ENCODE results near the gene OCA2. TPM values are rescaled to one million over a fixed set of nuclear protein-coding genes. Genes with fewer than 3 reads are reported as not detected.

OCA2 gene
- polyA plus RNA-seq, 3 donors from 2014 or later, result 0.50 TPM; not detected in 2

DNA sequence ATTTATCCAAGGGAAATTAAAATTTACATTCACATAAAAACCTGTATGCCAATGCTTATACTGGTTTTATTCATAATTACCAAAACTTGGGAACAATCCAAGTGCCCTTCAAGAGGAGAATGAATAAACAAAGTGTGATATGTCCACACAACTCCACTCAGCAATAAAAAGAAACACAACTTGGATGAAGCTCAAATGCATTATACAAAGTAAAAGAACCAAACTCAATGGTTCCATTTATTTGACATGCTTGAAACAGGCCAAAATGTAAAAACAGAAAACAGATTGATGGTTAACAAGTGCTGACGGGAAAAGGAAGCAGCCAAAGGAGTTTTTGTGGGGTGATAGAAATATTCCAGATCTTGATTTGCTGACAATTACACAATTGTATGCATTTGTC is 23.5 kb downstream of the OCA2 start:
- peaks cover 0 to 1% (median 0%) of the 10 kb centered on the region in 6 donors for H3K9me3 Mint-ChIP-seq
- H3K4me3 Mint-ChIP-seq, result no peak overlapping the region
- H3K27me3 Mint-ChIP-seq (ENCODE audit: low read depth in 3 of 3), result no peaks in the 10 kb centered on the region
- no peak for DNase-seq
- H3K27ac Mint-ChIP-seq, result no peak overlapping the region
- H3K36me3 Mint-ChIP-seq, result no peaks in the 10 kb centered on the region
- H3K4me1 Mint-ChIP-seq, result no peaks in the 10 kb centered on the region

- Mint-ChIP-seq H3K4me3 (no peak overlapping the region), H3K36me3 (no peaks in the 10 kb centered on the region), H3K27ac (no peak overlapping the region), H3K27me3 (ENCODE audit: low read depth in 3 of 3) (peaks cover 4 to 6% (median 5%) of the 10 kb centered on the region in 3 donors), H3K4me1 (no peaks in the 10 kb centered on the region), H3K9me3 (peaks cover 1 to 7% (median 3%) of the 10 kb centered on the region in 6 donors)
- DNase-seq, result no peak
These were observed 30.2 kb downstream of the OCA2 start for GRCh38 chr15:28068930-28069329.

DNA sequence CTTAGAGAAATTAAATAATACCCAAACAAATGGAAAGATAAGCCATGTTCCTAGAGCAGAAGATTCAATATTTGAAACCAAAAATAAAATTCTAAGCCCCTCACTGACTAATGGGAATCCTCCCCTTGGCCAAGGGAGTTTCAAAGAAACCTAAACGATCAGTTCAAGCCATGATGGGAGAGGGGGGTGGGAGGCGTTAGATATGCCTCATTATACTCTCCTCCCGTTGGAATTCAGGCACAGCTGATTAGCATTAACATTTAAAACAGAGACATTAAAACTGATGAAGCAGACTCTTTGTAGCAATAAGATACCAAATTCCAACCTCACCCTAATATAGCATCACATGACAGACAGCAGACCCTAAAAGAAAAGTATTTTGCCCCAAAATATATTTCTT is 32.9 kb downstream of the OCA2 start:
- Mint-ChIP-seq H3K27me3 (ENCODE audit: low read depth in 3 of 3) (peaks cover 4 to 6% (median 5%) of the 10 kb centered on the region in 3 donors), H3K9me3 (peaks cover 0 to 8% (median 4%) of the 10 kb centered on the region in 6 donors), H3K4me1 (no peaks in the 10 kb centered on the region), H3K36me3 (no peaks in the 10 kb centered on the region), H3K4me3 (no peak overlapping the region), H3K27ac (no peak overlapping the region)
- DNase-seq, result no peak

DNA sequence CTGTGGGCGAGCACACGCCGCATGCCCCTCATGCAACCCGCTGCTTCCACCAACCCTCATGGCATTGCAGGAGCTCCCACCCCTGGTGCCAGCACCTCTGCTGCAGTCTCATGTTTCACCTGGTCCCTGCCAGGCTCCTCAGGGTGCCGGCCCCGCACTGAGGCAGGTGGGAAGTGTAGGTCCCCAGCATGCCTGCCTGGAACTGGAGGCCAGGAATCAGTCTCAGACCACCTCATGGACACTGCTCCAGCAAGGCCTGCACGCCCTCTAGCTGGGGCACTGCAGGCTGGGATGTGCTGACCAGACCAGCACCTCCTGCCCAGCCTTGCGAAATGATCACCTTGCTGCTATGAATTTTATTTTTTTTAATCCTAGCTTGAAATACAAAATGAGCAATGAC is 39.1 kb downstream of the OCA2 start:
- Mint-ChIP-seq H3K4me1 (no peaks in the 10 kb centered on the region), H3K4me3 (no peak overlapping the region), H3K36me3 (no peaks in the 10 kb centered on the region), H3K27me3 (ENCODE audit: low read depth in 3 of 3) (peaks cover 0 to 7% (median 0%) of the 10 kb centered on the region in 3 donors), H3K27ac (no peak overlapping the region), H3K9me3 (peaks cover 0 to 15% (median 5%) of the 10 kb centered on the region in 6 donors)
- DNase-seq, result no peak

DNA sequence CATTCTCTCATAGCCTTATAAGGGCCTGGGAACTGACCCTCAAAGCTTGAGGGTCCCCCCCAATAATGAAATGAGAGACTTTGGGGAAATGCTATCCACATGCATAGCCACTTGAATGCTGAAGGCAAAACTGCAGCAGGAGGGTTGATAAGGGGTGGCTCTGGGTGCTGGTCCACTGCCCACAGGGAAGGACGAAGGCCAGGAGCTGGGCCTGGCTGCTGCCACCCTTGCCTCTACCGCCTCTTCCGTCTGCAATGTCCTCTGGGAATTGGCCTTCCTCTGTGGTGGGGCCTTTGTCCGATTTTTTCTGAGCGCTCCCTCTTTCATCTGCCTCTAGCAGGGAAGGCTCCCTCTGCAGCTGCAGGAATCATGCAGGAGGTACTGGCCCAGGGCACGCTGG is 41.0 kb downstream of the OCA2 start:
- H3K27ac Mint-ChIP-seq, result no peak overlapping the region
- H3K9me3 Mint-ChIP-seq, result peaks cover 0 to 9% (median 1%) of the 10 kb centered on the region in 6 donors
- H3K36me3 Mint-ChIP-seq, result no peaks in the 10 kb centered on the region
- H3K4me1 Mint-ChIP-seq, result no peaks in the 10 kb centered on the region
- H3K4me3 Mint-ChIP-seq, result no peak overlapping the region
- H3K27me3 Mint-ChIP-seq (ENCODE audit: low read depth in 3 of 3), result peaks cover 0 to 2% (median 0%) of the 10 kb centered on the region in 3 donors
- DNase-seq, result no peak

GRCh38 chr15:28051955-28052633 is 47.0 kb downstream of the OCA2 start:
- H3K4me3 Mint-ChIP-seq, result no peak overlapping the region
- H3K9me3 Mint-ChIP-seq, result peaks cover 0 to 2% (median 0%) of the 10 kb centered on the region in 6 donors
- no peak overlapping the region for H3K27ac Mint-ChIP-seq
- no peaks in the 10 kb centered on the region for H3K36me3 Mint-ChIP-seq
- no peak for DNase-seq
- no peaks in the 10 kb centered on the region for H3K4me1 Mint-ChIP-seq
- H3K27me3 Mint-ChIP-seq (ENCODE audit: low read depth in 3 of 3), result peaks cover 0 to 1% (median 0%) of the 10 kb centered on the region in 3 donors

DNA sequence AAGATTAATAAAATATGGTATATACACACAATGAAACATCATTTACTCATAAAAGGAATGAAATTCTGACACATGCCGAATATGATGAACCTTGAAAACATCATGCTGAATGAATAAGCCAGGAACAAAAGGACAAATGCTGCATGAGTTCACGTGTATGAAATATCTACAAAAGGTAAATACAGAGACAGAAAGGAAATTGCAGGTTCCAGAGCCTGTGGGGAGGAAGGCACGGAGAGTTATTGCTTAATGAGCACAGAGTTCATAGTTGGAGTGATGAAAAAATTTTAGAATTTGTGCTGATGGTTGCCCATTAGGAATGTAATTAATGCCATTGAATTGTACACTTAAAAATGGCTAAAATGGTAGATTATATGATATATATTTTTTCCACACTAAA is 49.5 kb downstream of the OCA2 start:
- Mint-ChIP-seq H3K4me3 (no peak overlapping the region), H3K9me3 (peaks cover 0 to 2% (median 0%) of the 10 kb centered on the region in 6 donors), H3K27me3 (ENCODE audit: low read depth in 3 of 3) (peaks cover 0 to 2% (median 1%) of the 10 kb centered on the region in 3 donors), H3K36me3 (peaks cover 0 to 3% (median 0%) of the 10 kb centered on the region in 3 donors), H3K4me1 (no peaks in the 10 kb centered on the region), H3K27ac (no peak overlapping the region)
- DNase-seq, result no peak

GRCh38 chr15:28047277-28047676 is 51.8 kb downstream of the OCA2 start:
- peaks cover 0 to 3% (median 0%) of the 10 kb centered on the region in 3 donors for H3K36me3 Mint-ChIP-seq
- no peaks in the 10 kb centered on the region for H3K9me3 Mint-ChIP-seq
- no peak overlapping the region for H3K27ac Mint-ChIP-seq
- H3K4me3 Mint-ChIP-seq, result no peak overlapping the region
- peaks cover 0 to 2% (median 1%) of the 10 kb centered on the region in 3 donors for H3K27me3 Mint-ChIP-seq (ENCODE audit: low read depth in 3 of 3)
- no peaks in the 10 kb centered on the region for H3K4me1 Mint-ChIP-seq
- no peak for DNase-seq

DNA sequence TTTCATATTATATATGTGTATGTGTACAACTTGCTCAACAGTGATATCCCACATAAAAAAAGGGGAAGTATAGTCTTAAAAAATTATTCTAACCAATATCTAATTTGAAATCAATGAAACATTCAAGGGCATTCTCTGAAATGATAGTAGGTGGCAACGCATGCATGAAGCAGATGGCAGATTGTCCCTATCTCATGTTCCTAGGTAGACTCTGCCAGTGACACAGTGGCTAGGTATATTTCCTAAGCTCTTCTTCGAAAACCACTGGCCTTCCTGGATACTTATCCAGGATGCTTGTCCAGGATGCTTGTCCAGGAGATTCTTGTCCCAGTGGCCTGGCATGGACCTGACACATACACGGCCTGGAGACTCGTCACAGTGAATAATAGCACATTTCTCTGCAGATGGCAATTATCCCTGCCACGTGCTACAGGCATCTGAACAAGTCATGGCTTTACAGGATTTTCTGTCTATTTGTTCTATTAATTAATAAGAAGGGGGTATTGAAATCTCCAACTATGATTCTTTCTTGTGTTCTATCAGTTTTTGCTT is 54.9 kb downstream of the OCA2 start:
- no peak for DNase-seq
- H3K4me3 Mint-ChIP-seq, result no peak overlapping the region
- peaks cover 0 to 3% (median 0%) of the 10 kb centered on the region in 3 donors for H3K36me3 Mint-ChIP-seq
- no peaks in the 10 kb centered on the region for H3K9me3 Mint-ChIP-seq
- H3K4me1 Mint-ChIP-seq, result no peaks in the 10 kb centered on the region
- H3K27ac Mint-ChIP-seq, result no peak overlapping the region
- H3K27me3 Mint-ChIP-seq (ENCODE audit: low read depth in 3 of 3), result peaks cover 0 to 2% (median 1%) of the 10 kb centered on the region in 3 donors

DNA sequence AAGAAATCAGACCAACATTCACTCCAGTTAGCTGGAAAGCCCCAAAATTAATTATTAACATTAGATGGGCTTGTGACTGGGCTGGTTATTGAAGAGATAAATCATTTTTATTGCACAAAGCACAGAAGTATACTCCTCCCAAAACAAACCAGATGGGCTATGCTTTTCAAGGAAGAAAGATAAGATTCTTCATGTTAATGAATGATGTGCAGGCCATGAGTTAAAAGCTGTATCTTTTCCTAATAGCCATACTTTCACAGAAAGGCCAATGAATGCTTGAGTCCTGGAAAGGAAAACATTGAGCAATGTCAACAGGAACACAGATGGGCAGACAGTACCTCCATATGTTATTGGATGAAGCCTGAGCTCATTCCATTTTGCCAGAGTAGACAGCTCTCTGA is 55.4 kb downstream of the OCA2 start:
- DNase-seq, result no peak
- H3K9me3 Mint-ChIP-seq, result no peaks in the 10 kb centered on the region
- H3K36me3 Mint-ChIP-seq, result peaks cover 0 to 3% (median 0%) of the 10 kb centered on the region in 3 donors
- no peaks in the 10 kb centered on the region for H3K4me1 Mint-ChIP-seq
- no peak overlapping the region for H3K4me3 Mint-ChIP-seq
- H3K27me3 Mint-ChIP-seq (ENCODE audit: low read depth in 3 of 3), result peaks cover 0 to 2% (median 1%) of the 10 kb centered on the region in 3 donors
- no peak overlapping the region for H3K27ac Mint-ChIP-seq

GRCh38 chr15:28037969-28038590 is 61.0 kb downstream of the OCA2 start:
- Mint-ChIP-seq H3K27me3 (ENCODE audit: low read depth in 3 of 3) (peaks cover 2 to 4% (median 2%) of the 10 kb centered on the region in 3 donors), H3K27ac (no peak overlapping the region)

GRCh38 chr15:28033443-28033842 is 65.7 kb downstream of the OCA2 start:
- DNase-seq, result no peak
- Mint-ChIP-seq H3K27ac (no peak overlapping the region), H3K27me3 (ENCODE audit: low read depth in 3 of 3) (peaks cover 2 to 4% (median 3%) of the 10 kb centered on the region in 3 donors), H3K9me3 (peaks cover 0 to 3% (median 0%) of the 10 kb centered on the region in 6 donors), H3K4me3 (no peak overlapping the region), H3K4me1 (no peaks in the 10 kb centered on the region), H3K36me3 (no peaks in the 10 kb centered on the region)

More at GRCh38 chr15:28037969-28038590, 61.0 kb downstream of the OCA2 start:
- Mint-ChIP-seq H3K4me1 (no peaks in the 10 kb centered on the region), H3K36me3 (no peaks in the 10 kb centered on the region), H3K4me3 (no peak overlapping the region), H3K9me3 (no peaks in the 10 kb centered on the region)
- no peak for DNase-seq

DNA sequence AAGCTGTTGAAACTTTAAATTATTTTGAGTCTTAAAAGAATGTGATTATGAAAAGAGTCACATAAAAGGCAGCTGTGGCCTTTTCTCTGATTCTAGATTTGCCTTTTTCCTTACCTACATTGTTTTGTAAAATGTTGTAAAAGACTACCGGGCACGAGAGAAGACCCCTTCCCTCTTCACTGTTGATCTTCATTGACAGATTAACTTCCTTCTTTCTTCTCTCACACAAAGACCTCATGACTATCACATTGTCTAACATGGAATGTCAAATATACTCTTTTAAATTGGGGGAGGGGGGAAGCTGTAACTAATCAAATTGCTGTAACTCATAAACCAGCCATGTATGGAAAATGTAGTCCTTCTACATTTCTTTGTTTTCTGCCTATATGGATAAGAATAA is 68.3 kb downstream of the OCA2 start:
- H3K27ac Mint-ChIP-seq, result no peak overlapping the region
- H3K27me3 Mint-ChIP-seq (ENCODE audit: low read depth in 3 of 3), result peaks cover 0 to 2% (median 0%) of the 10 kb centered on the region in 3 donors
- no peaks in the 10 kb centered on the region for H3K4me1 Mint-ChIP-seq
- no peaks in the 10 kb centered on the region for H3K36me3 Mint-ChIP-seq
- DNase-seq, result no peak
- no peak overlapping the region for H3K4me3 Mint-ChIP-seq
- H3K9me3 Mint-ChIP-seq, result peaks cover 0 to 3% (median 0%) of the 10 kb centered on the region in 6 donors

DNA sequence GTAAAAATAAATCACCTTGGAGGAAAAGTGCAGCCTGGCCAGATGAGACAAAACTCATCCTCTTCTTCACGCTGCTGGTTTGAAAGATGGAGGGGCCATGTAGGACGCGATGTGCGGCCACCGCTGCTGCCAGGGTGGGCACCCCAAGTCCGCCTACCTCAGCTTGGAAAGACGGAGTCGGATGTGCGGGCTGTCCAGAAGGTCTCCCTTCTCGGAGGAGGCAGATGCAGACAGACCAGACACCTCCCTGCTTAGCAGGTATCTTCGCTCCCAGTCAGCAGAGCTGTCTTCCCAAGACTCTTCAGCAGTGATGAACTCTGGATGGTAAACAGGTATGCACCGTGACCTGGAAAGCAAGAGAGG is 71.4 kb downstream of the OCA2 start:
- Mint-ChIP-seq H3K4me1 (no peaks in the 10 kb centered on the region), H3K27ac (no peak overlapping the region), H3K9me3 (peaks cover 0 to 3% (median 0%) of the 10 kb centered on the region in 6 donors), H3K36me3 (no peaks in the 10 kb centered on the region), H3K27me3 (ENCODE audit: low read depth in 3 of 3) (peaks cover 0 to 2% (median 0%) of the 10 kb centered on the region in 3 donors), H3K4me3 (no peak overlapping the region)
- DNase-seq, result no peak
